GM21619 (cell line): ENCODE results near the gene ARHGAP15.

Experiments
- ATAC-seq: cut with Tn5 transposase; IDR thresholded peaks from one replicate; pipeline ENCODE4 v1.9.1; 2021; ENCODE audit not compliant: unreplicated experiment

The ARHGAP15 gene

DNA sequence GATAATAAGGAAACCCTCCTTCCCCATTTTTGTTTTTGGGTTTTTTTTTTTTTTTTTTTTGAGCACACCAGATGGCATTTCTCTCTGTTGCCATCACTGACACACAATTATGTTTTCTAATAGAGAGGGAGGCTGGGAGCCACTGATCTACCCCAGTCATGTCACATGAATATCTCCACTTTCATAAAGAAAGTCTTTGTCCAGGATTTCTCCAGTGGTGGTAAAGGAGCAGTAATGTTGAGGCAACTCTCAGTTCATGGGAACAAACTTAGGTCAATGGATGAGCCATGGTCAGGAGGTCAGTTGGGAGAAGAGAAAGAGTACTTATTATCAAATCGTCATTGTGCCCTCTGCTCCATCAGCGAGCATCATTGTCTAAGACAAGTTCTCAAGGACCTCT, 603.7 kb downstream of the ARHGAP15 start:
- no peak for ATAC-seq

DNA sequence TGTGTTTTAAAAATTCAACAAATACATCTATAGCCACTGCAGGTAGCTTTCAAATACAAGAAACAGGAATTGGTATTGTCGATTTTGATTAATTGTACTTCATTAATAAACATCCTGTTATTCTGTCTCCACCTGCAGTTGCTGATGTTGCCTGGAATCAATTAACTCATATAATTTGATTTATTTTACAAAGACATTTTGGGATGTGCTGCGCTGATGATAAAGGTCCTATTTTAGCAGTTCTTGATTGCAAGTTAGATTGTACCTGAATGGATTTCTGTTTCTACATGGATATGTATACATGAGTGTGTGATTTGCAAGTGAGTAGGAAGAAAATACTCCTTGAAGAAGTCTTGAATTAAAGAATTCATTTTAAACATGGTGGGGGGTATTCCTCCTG, 605.3 kb downstream of the ARHGAP15 start:
- no peak for ATAC-seq

- no peak for ATAC-seq
These were observed 607.7 kb downstream of the ARHGAP15 start for GRCh38 chr2:143736904-143737303.

DNA sequence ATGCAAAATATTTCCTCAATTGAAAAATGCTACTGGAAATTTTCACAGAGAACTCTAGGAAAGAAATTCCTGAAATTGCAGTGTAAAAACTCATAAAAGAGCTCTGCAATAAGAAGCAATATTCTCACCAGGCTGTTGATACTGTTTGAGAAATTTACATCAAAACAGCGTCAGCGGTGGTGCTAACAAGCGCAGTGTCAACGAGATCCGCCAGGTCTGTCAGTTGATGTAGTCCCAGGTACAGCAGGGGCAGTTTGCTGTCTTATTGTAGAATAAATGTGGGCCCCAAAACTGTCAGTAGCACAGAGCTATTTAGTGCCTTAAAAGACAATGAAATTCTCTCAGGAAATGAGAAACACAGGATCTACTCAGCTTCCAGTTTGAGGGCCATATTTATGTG, 611.2 kb downstream of the ARHGAP15 start:
- no peak for ATAC-seq

DNA sequence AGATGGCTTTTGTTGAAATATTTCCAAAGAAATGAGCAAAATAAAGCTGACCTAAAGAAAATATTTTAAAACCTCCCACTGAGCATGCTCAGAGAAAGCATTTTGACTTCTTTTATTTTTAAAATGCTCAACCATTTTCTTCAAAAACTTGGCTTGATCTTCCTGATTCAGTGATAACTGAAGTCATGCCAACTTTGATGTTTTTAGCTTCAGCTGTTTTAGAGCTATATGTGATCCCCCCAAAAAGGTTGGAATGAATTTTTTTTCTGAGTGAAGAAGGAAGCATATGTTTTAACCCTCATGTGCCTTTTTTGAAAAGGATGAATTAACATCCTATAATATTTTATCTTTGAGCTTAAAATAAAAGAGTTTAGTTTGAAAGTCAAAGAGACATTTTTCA, 612.0 kb downstream of the ARHGAP15 start:
- ATAC-seq = no peak

DNA sequence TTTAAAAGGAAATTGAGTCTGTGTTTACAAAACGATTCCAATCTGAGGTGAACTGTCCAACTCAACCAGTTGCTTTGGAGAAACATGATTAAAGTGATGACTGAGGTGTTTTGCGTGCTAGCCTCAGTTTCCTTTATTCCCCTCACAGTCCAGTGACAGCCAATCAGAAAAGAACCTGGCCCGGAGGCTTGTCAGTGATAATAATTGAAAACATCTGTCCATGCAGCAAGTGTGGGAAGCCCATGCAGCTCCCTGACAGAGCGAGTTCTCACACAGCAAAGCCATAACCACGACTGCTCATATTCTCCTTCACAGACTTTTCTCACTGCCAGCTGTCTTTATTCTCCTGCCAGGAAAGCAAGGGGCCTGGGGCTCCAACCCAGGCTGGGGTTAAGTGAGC, 613.4 kb downstream of the ARHGAP15 start:
- ATAC-seq = no peak

GRCh38 chr2:143744114-143744513, 614.9 kb downstream of the ARHGAP15 start:
- ATAC-seq = no peak

- no peak for ATAC-seq
These were observed 615.8 kb downstream of the ARHGAP15 start for GRCh38 chr2:143745060-143745459.

GRCh38 chr2:143754742-143755141, 625.5 kb downstream of the ARHGAP15 start:
- no peak for ATAC-seq

DNA sequence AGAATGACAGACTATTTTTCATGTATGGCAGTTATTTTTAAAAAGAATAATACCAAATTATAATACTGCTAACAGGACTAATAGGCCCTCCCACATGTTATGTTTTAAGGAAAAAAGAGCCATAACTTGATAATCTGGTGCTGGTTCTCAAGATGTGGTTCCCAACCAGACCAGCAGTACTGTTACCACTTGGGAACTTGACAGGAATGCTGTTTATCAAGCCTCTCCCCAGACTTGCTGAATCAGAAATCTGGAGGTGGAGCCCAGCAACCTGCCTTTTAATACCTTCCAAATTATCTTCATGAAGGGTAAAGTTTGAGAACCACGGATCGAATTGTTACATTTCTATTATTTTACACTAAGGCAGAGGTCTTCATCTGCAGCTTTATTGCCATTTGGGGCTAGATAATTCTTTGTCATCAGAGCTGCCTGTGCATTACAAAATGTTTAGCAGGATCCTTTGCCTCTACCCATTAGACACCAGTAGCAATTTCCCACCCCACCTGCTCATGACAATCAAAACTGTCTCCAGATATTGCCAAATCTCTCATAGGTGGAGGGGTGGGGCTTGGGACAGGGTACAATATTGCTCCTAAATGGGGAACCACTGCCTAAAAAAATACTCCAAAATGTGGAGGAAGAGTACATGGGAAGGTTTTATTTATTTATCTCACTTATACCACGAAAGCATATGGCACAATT, 629.6 kb downstream of the ARHGAP15 start:
- no peak for ATAC-seq

- no peak for ATAC-seq
These were observed 630.2 kb downstream of the ARHGAP15 start for GRCh38 chr2:143759455-143759854.

- ATAC-seq = no peak
These were observed 633.1 kb downstream of the ARHGAP15 start for GRCh38 chr2:143762176-143762928.

DNA sequence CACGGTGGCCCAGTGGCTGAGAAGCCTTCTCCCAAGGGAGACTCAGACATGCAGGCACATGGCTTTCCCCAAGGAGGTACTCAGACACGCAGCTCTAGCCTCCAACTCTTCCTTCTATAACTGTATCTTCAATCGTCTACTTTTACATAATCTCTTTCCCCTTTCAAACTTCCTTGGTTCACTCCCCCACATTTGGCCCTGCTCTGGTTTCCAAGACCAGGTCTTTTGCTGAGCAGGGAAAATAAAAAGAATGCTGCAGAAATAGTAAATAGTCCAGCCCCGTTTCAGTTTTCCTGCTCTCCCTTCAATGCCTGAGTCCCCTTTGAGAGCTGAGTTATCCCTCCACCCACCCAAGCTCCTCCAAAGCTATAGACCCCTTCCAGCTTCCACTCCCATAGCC, 635.0 kb downstream of the ARHGAP15 start:
- ATAC-seq = no peak

DNA sequence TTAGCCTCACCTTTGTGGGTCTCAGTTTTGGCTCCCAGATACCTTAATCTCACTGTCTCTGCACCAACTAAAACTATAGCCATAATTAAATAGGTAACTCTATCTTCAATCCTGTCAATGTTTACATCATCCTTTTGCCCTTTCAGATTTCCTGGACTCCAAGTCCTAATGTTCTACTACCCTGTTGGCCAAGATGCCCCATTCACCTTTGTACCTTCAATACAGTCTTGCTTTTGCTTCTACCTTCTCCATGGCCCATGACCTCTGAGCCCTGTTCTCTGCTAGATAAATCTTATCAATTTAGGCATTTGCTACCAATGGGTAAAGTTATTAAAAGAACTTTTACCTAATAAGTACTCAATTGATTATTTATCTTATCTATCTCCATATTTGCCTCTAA, 635.5 kb downstream of the ARHGAP15 start:
- ATAC-seq = no peak

- no peak for ATAC-seq
These were observed 639.8 kb downstream of the ARHGAP15 start for GRCh38 chr2:143768991-143769390.

DNA sequence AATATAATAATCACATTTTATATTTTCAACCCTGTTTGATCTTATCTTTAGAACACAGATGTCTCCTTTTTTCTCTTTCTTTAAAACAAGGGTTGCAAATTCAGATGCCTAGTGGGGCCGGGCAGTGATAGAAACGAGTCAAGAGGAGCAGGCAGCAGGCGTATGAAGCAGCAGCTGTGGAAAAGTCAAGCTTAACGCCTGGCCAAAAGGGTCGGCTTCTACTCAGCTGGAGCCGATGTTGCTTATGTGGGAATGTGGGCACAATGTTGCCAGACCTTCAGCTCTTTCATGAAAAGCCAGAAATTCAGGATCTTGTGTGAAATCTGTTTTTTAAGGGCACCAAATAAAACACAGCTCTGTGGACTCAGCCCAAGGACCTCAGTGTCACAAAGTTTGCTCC, 642.7 kb downstream of the ARHGAP15 start:
- ATAC-seq = no peak

GRCh38 chr2:143776526-143777297, 647.5 kb downstream of the ARHGAP15 start:
- ATAC-seq = no peak

GRCh38 chr2:143779021-143779420, 649.8 kb downstream of the ARHGAP15 start:
- no peak for ATAC-seq

- ATAC-seq = no peak
These were observed 657.0 kb downstream of the ARHGAP15 start for GRCh38 chr2:143786026-143786765.

DNA sequence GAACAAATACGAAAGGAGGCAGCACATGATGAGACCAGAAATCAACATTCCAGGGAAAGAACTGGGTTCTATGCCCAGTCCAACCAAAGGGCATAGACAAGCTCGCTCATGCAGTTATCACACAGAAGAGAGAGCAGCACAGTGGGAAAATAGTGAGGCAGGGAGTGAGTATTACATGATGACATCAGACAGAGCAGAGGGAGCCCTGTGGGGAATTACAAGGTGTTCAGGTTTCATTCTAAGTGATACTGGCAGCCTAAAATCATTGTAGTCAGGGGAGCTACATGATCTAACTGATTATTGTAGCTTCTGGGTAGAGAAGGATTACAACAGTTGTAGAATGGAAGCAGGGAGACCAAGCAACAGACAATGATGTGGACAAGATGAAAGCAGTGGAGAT, 658.5 kb downstream of the ARHGAP15 start:
- ATAC-seq = no peak

GRCh38 chr2:143792602-143793001, 663.4 kb downstream of the ARHGAP15 start:
- ATAC-seq = no peak
